HepG2 (cell line): ENCODE measurements around the gene PKMYT1. TPM values are rescaled to one million over a fixed set of nuclear protein-coding genes. Genes with fewer than 3 reads are reported as not detected.

Experiments used
- HNRNPUL1 ChIP-seq: fragments of 200-400 bp; formaldehyde crosslinking; IDR thresholded peaks from 2 replicates; pipeline ENCODE4 v1.6.1; 2017; ENCODE audit warnings: low read depth, mild to moderate bottlenecking, low read length, moderate library complexity
- MEIS2 ChIP-seq: sonication (generic); formaldehyde crosslinking; IDR thresholded peaks from 2 replicates; pipeline ENCODE4 v1.9.0; 2021; ENCODE audit warnings: mild to moderate bottlenecking, missing genetic modification reagents
- PAWR ChIP-seq: sonication (generic); formaldehyde crosslinking; IDR thresholded peaks from 2 replicates; pipeline ENCODE4 v1.4.0; 2020; ENCODE audit warnings: missing genetic modification reagents, mild to moderate bottlenecking, borderline replicate concordance
- RAD51 ChIP-seq: fragments of 450-650 bp; IDR thresholded peaks from 2 replicates; pipeline ENCODE4 v1.6.1; 2016; ENCODE audit warnings: borderline replicate concordance
- ZFAT ChIP-seq: sonication (generic); formaldehyde crosslinking; conservative IDR thresholded peaks from 2 replicates; pipeline ENCODE4 v1.8.1; 2023; ENCODE audit warnings: missing genetic modification reagents, inconsistent platforms
- ZFYVE20 ChIP-seq: sonication (generic); formaldehyde crosslinking; IDR thresholded peaks from 2 replicates; pipeline ENCODE4 v1.8.0; 2023; ENCODE audit warnings: low read depth, mild to moderate bottlenecking, moderate library complexity, missing genetic modification reagents, borderline replicate concordance
- ZNF232 ChIP-seq: sonication (generic); formaldehyde crosslinking; IDR thresholded peaks from 2 replicates; pipeline ENCODE4 v1.4.0; 2020; ENCODE audit warnings: missing genetic modification reagents, borderline replicate concordance
- ZNF431 ChIP-seq: sonication (generic); formaldehyde crosslinking; IDR thresholded peaks from 2 replicates; pipeline ENCODE4 v1.9.0; 2022; ENCODE audit warnings: missing genetic modification reagents, low read depth, mild to moderate bottlenecking, borderline replicate concordance
- ZNF703 ChIP-seq: sonication (generic); formaldehyde crosslinking; IDR thresholded peaks from 2 replicates; pipeline ENCODE4 v1.5.1; 2020; ENCODE audit warnings: missing genetic modification reagents, mild to moderate bottlenecking, moderate library complexity, borderline replicate concordance
- ZNF777 ChIP-seq: sonication (generic); formaldehyde crosslinking; IDR thresholded peaks from 2 replicates; pipeline ENCODE4 v1.4.0; 2020; ENCODE audit warnings: missing genetic modification reagents
- polyA plus RNA-seq, 8 experiments: library from polyadenylated mRNA; depleted of rRNA in 3 of 8; stranded (reverse) in 7 of 8; unstranded in 1 of 8; fragments of >200 nt; fragmentation: Illumina TruSeq in 4 of 8; extraction: Trizol in 4 of 8; gene quantifications; 2 replicates each; pipeline versions ENCODE4 v1.2.1 to v1.2.3, GENCODE V29; 2011 to 2016; ENCODE audit warnings: low read depth in 4 of 8, missing spikeins in 1 of 8, mixed read lengths in 1 of 8; ENCODE audit not compliant: insufficient read depth in 1 of 8
- total RNA-seq, 5 experiments: library from RNA; depleted of rRNA; stranded (reverse); fragments of >200 nt; fragmentation: Illumina TruSeq; extraction: Trizol; gene quantifications; 2 replicates each; pipeline ENCODE4 v1.2.3, GENCODE V29; 2016; ENCODE audit warnings: low read depth in 1 of 5
- TF ChIP-seq, protein P1 (sequence below): sonication (generic); formaldehyde crosslinking; IDR thresholded peaks from 2 replicates; pipeline ENCODE4 v1.4.0; 2020; ENCODE audit warnings: missing genetic modification reagents
- TF ChIP-seq, protein P2 (sequence below): sonication (generic); formaldehyde crosslinking; IDR thresholded peaks from 2 replicates; pipeline ENCODE4 v1.5.0; 2020; ENCODE audit warnings: mild to moderate bottlenecking, missing genetic modification reagents, borderline replicate concordance
- TF ChIP-seq, protein P3 (sequence below): sonication (generic); formaldehyde crosslinking; IDR thresholded peaks from 2 replicates; pipeline ENCODE4 v1.5.1; 2020; ENCODE audit warnings: mild to moderate bottlenecking, missing genetic modification reagents, moderate library complexity
- TF ChIP-seq, protein P4 (sequence below): sonication (generic); formaldehyde crosslinking; IDR thresholded peaks from 2 replicates; pipeline ENCODE4 v1.5.0; 2020; ENCODE audit warnings: missing genetic modification reagents
- TF ChIP-seq, protein P5 (sequence below): IDR thresholded peaks from 2 replicates; pipeline ENCODE4 v1.6.1; 2016
- TF ChIP-seq, protein P6 (sequence below): sonication (generic); formaldehyde crosslinking; IDR thresholded peaks from 2 replicates; pipeline ENCODE4 v1.8.1; 2023; ENCODE audit warnings: mild to moderate bottlenecking, missing genetic modification reagents, borderline replicate concordance

Gene PKMYT1
- total and polyA plus RNA-seq, 2 of the 13 experiments (the other 11 are each of a cell fraction or from before 2014, with no cell fraction given) = 7.0 to 27.8 TPM

DNA sequence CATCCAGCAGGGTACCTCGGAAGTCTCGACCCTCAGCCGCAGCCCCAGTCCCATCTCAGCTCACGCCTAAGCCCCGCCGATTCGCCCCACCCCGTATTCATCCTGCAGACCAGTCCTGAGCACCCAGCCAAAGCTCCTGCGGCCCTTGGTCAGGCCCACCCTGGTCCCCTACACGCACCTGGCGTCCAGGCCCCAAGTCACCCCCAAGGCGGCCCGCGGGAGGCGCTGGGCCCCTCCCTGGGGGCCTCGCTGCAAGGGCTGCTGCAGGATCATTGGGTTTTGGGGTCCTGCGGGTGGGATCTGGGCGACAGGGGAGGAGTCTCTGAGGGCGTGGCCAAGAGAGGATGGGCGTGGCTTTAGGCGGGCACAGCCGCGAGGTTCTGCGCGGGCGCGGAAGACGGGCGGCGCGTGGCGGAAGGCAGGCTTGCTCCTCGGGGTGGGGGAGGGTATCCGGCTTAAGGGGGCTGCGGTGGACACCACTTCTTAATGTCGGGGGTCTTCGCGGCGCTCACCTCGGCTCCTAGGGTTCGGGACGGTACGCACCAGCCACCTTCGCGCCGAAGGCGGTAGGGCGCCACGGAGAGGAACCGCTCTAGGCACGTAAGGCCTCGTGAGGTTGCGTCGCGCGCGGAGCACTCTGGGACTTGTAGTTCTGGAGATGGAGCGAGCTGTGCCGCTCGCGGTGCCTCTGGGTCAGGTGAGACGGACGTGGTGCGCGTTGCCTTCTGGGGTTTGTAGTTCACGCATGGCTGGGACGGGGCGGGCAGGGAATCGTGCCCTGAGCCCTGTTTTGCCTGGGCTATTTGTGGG, 43.6 kb upstream of the PKMYT1 start, which contains the start of the genes HCFC1R1 and THOC6 (continued):
- TF ChIP-seq, protein P1, sequence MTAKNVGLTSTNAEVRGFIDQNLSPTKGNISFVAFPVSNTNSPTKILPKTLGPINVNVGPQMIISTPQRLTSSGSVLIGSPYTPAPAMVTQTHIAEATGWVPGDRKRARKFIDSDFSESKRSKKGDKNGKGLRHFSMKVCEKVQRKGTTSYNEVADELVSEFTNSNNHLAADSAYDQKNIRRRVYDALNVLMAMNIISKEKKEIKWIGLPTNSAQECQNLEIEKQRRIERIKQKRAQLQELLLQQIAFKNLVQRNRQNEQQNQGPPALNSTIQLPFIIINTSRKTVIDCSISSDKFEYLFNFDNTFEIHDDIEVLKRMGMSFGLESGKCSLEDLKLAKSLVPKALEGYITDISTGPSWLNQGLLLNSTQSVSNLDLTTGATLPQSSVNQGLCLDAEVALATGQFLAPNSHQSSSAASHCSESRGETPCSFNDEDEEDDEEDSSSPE (CRISPR knock-in tag) = peak; percentile 90
- TF ChIP-seq, protein P2, sequence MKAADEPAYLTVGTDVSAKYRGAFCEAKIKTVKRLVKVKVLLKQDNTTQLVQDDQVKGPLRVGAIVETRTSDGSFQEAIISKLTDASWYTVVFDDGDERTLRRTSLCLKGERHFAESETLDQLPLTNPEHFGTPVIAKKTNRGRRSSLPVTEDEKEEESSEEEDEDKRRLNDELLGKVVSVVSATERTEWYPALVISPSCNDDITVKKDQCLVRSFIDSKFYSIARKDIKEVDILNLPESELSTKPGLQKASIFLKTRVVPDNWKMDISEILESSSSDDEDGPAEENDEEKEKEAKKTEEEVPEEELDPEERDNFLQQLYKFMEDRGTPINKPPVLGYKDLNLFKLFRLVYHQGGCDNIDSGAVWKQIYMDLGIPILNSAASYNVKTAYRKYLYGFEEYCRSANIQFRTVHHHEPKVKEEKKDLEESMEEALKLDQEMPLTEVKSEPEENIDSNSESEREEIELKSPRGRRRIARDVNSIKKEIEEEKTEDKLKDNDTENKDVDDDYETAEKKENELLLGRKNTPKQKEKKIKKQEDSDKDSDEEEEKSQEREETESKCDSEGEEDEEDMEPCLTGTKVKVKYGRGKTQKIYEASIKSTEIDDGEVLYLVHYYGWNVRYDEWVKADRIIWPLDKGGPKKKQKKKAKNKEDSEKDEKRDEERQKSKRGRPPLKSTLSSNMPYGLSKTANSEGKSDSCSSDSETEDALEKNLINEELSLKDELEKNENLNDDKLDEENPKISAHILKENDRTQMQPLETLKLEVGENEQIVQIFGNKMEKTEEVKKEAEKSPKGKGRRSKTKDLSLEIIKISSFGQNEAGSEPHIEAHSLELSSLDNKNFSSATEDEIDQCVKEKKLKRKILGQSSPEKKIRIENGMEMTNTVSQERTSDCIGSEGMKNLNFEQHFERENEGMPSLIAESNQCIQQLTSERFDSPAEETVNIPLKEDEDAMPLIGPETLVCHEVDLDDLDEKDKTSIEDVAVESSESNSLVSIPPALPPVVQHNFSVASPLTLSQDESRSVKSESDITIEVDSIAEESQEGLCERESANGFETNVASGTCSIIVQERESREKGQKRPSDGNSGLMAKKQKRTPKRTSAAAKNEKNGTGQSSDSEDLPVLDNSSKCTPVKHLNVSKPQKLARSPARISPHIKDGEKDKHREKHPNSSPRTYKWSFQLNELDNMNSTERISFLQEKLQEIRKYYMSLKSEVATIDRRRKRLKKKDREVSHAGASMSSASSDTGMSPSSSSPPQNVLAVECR (CRISPR knock-in tag) = peak; percentile 83; the same call in 1 of the 2 replicates
- TF ChIP-seq PAWR (CRISPR knock-in tag) (no peak; the same call in 1 of the 2 replicates), ZNF703 (CRISPR knock-in tag) (no peak), ZNF232 (CRISPR knock-in tag) (peak; percentile 63; the same call in 1 of the 2 replicates), HNRNPUL1 (peak; percentile 69; the same call in 1 of the 2 replicates), ZNF777 (CRISPR knock-in tag) (peak; percentile 84), RAD51 (0 out of 2 replicates have a peak, but pooled peaks have one; percentile 32), ZFYVE20 (CRISPR knock-in tag) (no peak), MEIS2 (CRISPR knock-in tag) (no peak), ZFAT (no peak), ZNF431 (CRISPR knock-in tag) (no peak)
- TF ChIP-seq, protein P3, sequence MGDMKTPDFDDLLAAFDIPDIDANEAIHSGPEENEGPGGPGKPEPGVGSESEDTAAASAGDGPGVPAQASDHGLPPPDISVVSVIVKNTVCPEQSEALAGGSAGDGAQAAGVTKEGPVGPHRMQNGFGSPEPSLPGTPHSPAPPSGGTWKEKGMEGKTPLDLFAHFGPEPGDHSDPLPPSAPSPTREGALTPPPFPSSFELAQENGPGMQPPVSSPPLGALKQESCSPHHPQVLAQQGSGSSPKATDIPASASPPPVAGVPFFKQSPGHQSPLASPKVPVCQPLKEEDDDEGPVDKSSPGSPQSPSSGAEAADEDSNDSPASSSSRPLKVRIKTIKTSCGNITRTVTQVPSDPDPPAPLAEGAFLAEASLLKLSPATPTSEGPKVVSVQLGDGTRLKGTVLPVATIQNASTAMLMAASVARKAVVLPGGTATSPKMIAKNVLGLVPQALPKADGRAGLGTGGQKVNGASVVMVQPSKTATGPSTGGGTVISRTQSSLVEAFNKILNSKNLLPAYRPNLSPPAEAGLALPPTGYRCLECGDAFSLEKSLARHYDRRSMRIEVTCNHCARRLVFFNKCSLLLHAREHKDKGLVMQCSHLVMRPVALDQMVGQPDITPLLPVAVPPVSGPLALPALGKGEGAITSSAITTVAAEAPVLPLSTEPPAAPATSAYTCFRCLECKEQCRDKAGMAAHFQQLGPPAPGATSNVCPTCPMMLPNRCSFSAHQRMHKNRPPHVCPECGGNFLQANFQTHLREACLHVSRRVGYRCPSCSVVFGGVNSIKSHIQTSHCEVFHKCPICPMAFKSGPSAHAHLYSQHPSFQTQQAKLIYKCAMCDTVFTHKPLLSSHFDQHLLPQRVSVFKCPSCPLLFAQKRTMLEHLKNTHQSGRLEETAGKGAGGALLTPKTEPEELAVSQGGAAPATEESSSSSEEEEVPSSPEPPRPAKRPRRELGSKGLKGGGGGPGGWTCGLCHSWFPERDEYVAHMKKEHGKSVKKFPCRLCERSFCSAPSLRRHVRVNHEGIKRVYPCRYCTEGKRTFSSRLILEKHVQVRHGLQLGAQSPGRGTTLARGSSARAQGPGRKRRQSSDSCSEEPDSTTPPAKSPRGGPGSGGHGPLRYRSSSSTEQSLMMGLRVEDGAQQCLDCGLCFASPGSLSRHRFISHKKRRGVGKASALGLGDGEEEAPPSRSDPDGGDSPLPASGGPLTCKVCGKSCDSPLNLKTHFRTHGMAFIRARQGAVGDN (CRISPR knock-in tag) = peak; percentile 91
- TF ChIP-seq, protein P4, sequence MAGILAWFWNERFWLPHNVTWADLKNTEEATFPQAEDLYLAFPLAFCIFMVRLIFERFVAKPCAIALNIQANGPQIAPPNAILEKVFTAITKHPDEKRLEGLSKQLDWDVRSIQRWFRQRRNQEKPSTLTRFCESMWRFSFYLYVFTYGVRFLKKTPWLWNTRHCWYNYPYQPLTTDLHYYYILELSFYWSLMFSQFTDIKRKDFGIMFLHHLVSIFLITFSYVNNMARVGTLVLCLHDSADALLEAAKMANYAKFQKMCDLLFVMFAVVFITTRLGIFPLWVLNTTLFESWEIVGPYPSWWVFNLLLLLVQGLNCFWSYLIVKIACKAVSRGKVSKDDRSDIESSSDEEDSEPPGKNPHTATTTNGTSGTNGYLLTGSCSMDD (CRISPR knock-in tag) = no peak
- TF ChIP-seq, protein P5, sequence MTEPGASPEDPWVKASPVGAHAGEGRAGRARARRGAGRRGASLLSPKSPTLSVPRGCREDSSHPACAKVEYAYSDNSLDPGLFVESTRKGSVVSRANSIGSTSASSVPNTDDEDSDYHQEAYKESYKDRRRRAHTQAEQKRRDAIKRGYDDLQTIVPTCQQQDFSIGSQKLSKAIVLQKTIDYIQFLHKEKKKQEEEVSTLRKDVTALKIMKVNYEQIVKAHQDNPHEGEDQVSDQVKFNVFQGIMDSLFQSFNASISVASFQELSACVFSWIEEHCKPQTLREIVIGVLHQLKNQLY (CRISPR knock-in tag) = peak; percentile 65; the same call in 1 of the 2 replicates
- TF ChIP-seq, protein P6, sequence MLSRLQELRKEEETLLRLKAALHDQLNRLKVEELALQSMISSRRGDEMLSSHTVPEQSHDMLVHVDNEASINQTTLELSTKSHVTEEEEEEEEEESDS (CRISPR knock-in tag) = peak; percentile 93; the same call in 1 of the 2 replicates
